Sigmoid colon (tissue), 4 donors: Measurements from ENCODE around the gene PACS2.

Experiments used
- EP300 ChIP-seq, 4 donors: sonication (generic); formaldehyde crosslinking; IDR thresholded peaks; one replicate each; pipeline ENCODE4 v1.6.1; 2017; ENCODE audit warnings: antibody characterized with exemption in 4 of 4
- POLR2A ChIP-seq, 2 donors: fragments of 450-650 bp; IDR thresholded peaks; one replicate each; pipeline ENCODE4 v1.6.1; 2016; ENCODE audit warnings: antibody characterized with exemption in 2 of 2, mild to moderate bottlenecking in 2 of 2, moderate library complexity in 2 of 2
- POLR2AphosphoS5 ChIP-seq, 4 donors: sonication (generic); formaldehyde crosslinking; IDR thresholded peaks; one replicate each; pipeline ENCODE4 v1.6.1; 2017; ENCODE audit warnings: antibody characterized with exemption in 4 of 4
- TF ChIP-seq, protein P1 (sequence below), 4 experiments: fragments of 450-650 bp in 3 of 4; fragments of 200-600 bp in 1 of 4; IDR thresholded peaks; one replicate each; pipeline ENCODE4 v1.5.1; 2016 to 2019; ENCODE audit warnings: antibody characterized with exemption in 4 of 4, mild to moderate bottlenecking in 3 of 4, moderate library complexity in 2 of 4

DNA sequence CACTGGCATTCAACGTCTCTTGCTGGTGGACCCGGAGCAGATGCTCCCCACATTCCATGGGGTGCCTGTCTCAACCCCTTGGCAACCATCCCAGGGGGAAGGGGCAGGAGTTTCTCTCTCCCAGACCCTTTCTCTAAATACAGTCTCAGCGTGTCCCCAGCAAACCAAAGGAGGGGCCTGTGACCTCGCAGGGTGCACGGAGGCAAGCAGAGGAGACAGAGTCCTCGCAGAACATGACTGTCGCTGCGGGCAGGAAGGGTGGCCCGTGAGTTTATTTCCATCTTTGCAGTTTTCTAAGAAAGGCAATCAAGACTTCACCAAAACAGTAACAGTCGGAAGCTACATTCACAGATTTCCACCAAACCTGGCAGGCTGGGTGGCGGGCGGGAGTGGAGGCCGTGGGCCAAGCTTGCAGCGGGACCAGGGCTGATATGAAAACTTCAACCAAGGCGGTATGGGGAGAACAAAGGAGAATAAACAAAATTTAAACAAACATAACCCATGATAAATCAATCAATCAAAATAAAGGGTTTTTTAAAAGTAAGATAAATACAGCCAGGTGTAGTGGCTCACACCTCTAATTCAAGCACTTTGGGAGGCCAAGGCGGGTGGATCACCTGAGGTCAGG is 32.3 kb upstream of the PACS2 start:
- TF ChIP-seq, protein P1, sequence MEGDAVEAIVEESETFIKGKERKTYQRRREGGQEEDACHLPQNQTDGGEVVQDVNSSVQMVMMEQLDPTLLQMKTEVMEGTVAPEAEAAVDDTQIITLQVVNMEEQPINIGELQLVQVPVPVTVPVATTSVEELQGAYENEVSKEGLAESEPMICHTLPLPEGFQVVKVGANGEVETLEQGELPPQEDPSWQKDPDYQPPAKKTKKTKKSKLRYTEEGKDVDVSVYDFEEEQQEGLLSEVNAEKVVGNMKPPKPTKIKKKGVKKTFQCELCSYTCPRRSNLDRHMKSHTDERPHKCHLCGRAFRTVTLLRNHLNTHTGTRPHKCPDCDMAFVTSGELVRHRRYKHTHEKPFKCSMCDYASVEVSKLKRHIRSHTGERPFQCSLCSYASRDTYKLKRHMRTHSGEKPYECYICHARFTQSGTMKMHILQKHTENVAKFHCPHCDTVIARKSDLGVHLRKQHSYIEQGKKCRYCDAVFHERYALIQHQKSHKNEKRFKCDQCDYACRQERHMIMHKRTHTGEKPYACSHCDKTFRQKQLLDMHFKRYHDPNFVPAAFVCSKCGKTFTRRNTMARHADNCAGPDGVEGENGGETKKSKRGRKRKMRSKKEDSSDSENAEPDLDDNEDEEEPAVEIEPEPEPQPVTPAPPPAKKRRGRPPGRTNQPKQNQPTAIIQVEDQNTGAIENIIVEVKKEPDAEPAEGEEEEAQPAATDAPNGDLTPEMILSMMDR (IDR thresholded peaks at IDR 0.05) = no peak
- no peak for TF ChIP-seq POLR2A (IDR thresholded peaks at IDR 0.05)
- TF ChIP-seq EP300 (IDR thresholded peaks at IDR 0.05) = no peak
- TF ChIP-seq POLR2AphosphoS5 (IDR thresholded peaks at IDR 0.05) = no peak
